K562 (cell line): Measurements from ENCODE around the gene GMEB2. TPM values are rescaled to one million over a fixed set of nuclear protein-coding genes. Genes with fewer than 3 reads are reported as not detected.

Experiments used
- EGR1 ChIP-seq: fragments of 450-650 bp; conservative IDR thresholded peaks from 2 replicates; pipeline ENCODE4 v1.6.1; 2017; ENCODE audit warnings: mild to moderate bottlenecking
- EP400 ChIP-seq: fragments of 450-650 bp; IDR thresholded peaks from 2 replicates; pipeline ENCODE4 v1.6.1; 2017; ENCODE audit warnings: antibody characterized with exemption, mild to moderate bottlenecking, moderate library complexity
- ETV6 ChIP-seq, 3 experiments: fragments of 150-350 bp in 1 of 3; sonication (generic) in 1 of 3; formaldehyde crosslinking in 1 of 3; IDR thresholded peaks; 2 replicates each; pipeline versions ENCODE4 v1.6.1 to v1.8.0; 2014 to 2022; ENCODE audit warnings: borderline replicate concordance in 2 of 3, low read depth in 2 of 3, antibody characterized with exemption in 1 of 3, low read length in 1 of 3, mild to moderate bottlenecking in 1 of 3, missing genetic modification reagents in 1 of 3
- GATA2 ChIP-seq: sonication (generic); formaldehyde crosslinking; IDR thresholded peaks from 2 replicates; pipeline ENCODE4 v1.4.0; 2020; ENCODE audit warnings: mild to moderate bottlenecking, missing genetic modification reagents
- LARP7 ChIP-seq: fragments of 450-650 bp; IDR thresholded peaks from 2 replicates; pipeline ENCODE4 v1.6.1; 2016
- MYC ChIP-seq, 2 experiments: fragments of 250-450 bp in 1 of 2; sonication (Bioruptor Pico) in 1 of 2; IDR thresholded peaks; 2 replicates each; pipeline versions ENCODE4 v1.5.1 to v1.6.1; 2012 to 2021; ENCODE audit warnings: low read depth in 2 of 2, borderline replicate concordance in 1 of 2, improper control_type of control experiment in 1 of 2, low read length in 1 of 2, mild to moderate bottlenecking in 1 of 2, moderate library complexity in 1 of 2
- POLR2AphosphoS5 ChIP-seq: IDR thresholded peaks from 2 replicates; pipeline ENCODE4 v1.6.1; 2011; ENCODE audit warnings: mild to moderate bottlenecking, low read depth, low read length, moderate library complexity; ENCODE audit not compliant: control insufficient read depth, insufficient read depth
- TBP ChIP-seq: optimal IDR thresholded peaks from 2 replicates; pipeline ENCODE3; 2011; ENCODE audit warnings: low read depth, low read length, improper control_type of control experiment
- ZNF23 ChIP-seq: fragments of 250-450 bp; sonication (Bioruptor Pico); IDR thresholded peaks from 2 replicates; pipeline ENCODE4 v1.4.0; 2020; ENCODE audit warnings: mild to moderate bottlenecking
- polyA plus RNA-seq, 8 experiments: library from polyadenylated mRNA; depleted of rRNA in 4 of 8; stranded (reverse) in 5 of 8; unstranded in 3 of 8; fragments of >200 nt; fragmentation: Nextera tagmentation in 2 of 8; fragmentation: Illumina TruSeq in 1 of 8; extraction: Ambion mirVana in 2 of 8; extraction: Trizol in 1 of 8; gene quantifications; 2 replicates each; pipeline versions ENCODE4 v1.2.1 to v1.2.3, GENCODE V29; 2011 to 2014; ENCODE audit warnings: inconsistent platforms in 1 of 8, missing spikeins in 1 of 8
- total RNA-seq, 7 experiments: library from RNA; depleted of rRNA in 6 of 7; stranded (reverse); fragments of >200 nt in 6 of 7; fragmentation: Illumina TruSeq in 2 of 7; extraction: Trizol in 2 of 7; gene quantifications; 2 replicates each; pipeline versions ENCODE4 v1.2.1 to v1.2.3, GENCODE V29; 2011 to 2021; ENCODE audit warnings: low replicate concordance in 1 of 7
- TF ChIP-seq, protein P1 (sequence below): fragments of 450-650 bp; IDR thresholded peaks from 2 replicates; pipeline ENCODE4 v1.6.1; 2016; ENCODE audit warnings: mild to moderate bottlenecking, moderate library complexity
- TF ChIP-seq, protein P2 (sequence below): fragments of 450-650 bp; IDR thresholded peaks from 2 replicates; pipeline ENCODE4 v1.6.1; 2014; ENCODE audit warnings: low read depth, mild to moderate bottlenecking, moderate library complexity, borderline replicate concordance
- TF ChIP-seq, protein P3 (sequence below): fragments of 250-450 bp; sonication (Bioruptor Pico); IDR thresholded peaks from 2 replicates; pipeline ENCODE4 v1.5.1; 2021; ENCODE audit warnings: mild to moderate bottlenecking

The GMEB2 gene
- total and polyA plus RNA-seq, 9 of the 15 experiments (the other 6 are each of a cell fraction or from before 2014, with no cell fraction given), result 0.03 to 13.9 (median 6.3) TPM

DNA sequence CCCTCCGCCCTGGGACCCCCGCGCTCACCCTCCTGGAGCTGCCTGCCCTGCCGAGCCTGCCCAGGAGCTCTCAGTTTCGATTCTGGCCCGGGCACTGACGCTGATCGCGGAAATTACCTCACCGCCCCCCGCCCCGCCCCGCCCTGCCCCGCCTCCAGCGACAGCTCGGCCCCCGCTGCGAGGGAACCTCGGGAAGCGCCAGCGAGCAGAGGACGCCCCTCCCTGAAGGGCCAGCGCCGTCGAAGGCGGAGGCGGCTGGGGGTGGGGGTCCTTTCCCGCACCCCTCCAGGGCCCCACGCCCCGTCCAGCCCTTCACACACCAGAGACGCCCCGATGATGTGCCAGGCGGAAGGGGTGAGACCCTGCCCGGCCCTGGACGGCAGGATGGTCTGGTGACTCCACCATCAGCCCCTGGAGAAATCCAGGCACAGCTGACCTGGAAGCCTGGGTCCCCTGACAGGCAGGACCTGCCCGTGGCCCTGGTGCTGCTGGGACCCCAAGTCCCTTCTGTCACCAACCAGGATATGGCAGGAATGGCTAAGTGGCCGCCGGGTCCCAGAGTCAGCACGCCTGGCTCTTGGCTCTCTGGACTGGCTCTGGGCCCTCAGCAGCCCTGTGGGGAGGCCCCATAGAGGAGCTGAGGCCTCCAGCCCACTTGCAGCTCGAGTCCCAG lies 52.6 kb downstream of the GMEB2 start, which contains the start of gene HELZ2 (continued):
- TF ChIP-seq LARP7 (no peak), GATA2 (no peak), EGR1 (peak; percentile 65), TBP (peak; percentile 61), ZNF23 (CRISPR knock-in tag) (no peak), EP400 (no peak), MYC (IDR thresholded peaks at IDR 0.05; ENCODE audit: low read depth, low read length) (no peak), MYC (CRISPR knock-in tag; IDR thresholded peaks at IDR 0.05; ENCODE audit: borderline replicate concordance, low read depth) (peak; percentile 51; the same call in 1 of the 2 replicates), POLR2AphosphoS5 (0 out of 2 replicates have a peak, but pooled peaks have one; percentile 39), ETV6 (IDR thresholded peaks at IDR 0.05; ENCODE audit: borderline replicate concordance in 1 of 2, low read depth in 2 of 2, low read length in 1 of 2) (no peak), ETV6 (CRISPR knock-in tag; IDR thresholded peaks at IDR 0.05; ENCODE audit: borderline replicate concordance) (no peak)
- TF ChIP-seq, protein P1, sequence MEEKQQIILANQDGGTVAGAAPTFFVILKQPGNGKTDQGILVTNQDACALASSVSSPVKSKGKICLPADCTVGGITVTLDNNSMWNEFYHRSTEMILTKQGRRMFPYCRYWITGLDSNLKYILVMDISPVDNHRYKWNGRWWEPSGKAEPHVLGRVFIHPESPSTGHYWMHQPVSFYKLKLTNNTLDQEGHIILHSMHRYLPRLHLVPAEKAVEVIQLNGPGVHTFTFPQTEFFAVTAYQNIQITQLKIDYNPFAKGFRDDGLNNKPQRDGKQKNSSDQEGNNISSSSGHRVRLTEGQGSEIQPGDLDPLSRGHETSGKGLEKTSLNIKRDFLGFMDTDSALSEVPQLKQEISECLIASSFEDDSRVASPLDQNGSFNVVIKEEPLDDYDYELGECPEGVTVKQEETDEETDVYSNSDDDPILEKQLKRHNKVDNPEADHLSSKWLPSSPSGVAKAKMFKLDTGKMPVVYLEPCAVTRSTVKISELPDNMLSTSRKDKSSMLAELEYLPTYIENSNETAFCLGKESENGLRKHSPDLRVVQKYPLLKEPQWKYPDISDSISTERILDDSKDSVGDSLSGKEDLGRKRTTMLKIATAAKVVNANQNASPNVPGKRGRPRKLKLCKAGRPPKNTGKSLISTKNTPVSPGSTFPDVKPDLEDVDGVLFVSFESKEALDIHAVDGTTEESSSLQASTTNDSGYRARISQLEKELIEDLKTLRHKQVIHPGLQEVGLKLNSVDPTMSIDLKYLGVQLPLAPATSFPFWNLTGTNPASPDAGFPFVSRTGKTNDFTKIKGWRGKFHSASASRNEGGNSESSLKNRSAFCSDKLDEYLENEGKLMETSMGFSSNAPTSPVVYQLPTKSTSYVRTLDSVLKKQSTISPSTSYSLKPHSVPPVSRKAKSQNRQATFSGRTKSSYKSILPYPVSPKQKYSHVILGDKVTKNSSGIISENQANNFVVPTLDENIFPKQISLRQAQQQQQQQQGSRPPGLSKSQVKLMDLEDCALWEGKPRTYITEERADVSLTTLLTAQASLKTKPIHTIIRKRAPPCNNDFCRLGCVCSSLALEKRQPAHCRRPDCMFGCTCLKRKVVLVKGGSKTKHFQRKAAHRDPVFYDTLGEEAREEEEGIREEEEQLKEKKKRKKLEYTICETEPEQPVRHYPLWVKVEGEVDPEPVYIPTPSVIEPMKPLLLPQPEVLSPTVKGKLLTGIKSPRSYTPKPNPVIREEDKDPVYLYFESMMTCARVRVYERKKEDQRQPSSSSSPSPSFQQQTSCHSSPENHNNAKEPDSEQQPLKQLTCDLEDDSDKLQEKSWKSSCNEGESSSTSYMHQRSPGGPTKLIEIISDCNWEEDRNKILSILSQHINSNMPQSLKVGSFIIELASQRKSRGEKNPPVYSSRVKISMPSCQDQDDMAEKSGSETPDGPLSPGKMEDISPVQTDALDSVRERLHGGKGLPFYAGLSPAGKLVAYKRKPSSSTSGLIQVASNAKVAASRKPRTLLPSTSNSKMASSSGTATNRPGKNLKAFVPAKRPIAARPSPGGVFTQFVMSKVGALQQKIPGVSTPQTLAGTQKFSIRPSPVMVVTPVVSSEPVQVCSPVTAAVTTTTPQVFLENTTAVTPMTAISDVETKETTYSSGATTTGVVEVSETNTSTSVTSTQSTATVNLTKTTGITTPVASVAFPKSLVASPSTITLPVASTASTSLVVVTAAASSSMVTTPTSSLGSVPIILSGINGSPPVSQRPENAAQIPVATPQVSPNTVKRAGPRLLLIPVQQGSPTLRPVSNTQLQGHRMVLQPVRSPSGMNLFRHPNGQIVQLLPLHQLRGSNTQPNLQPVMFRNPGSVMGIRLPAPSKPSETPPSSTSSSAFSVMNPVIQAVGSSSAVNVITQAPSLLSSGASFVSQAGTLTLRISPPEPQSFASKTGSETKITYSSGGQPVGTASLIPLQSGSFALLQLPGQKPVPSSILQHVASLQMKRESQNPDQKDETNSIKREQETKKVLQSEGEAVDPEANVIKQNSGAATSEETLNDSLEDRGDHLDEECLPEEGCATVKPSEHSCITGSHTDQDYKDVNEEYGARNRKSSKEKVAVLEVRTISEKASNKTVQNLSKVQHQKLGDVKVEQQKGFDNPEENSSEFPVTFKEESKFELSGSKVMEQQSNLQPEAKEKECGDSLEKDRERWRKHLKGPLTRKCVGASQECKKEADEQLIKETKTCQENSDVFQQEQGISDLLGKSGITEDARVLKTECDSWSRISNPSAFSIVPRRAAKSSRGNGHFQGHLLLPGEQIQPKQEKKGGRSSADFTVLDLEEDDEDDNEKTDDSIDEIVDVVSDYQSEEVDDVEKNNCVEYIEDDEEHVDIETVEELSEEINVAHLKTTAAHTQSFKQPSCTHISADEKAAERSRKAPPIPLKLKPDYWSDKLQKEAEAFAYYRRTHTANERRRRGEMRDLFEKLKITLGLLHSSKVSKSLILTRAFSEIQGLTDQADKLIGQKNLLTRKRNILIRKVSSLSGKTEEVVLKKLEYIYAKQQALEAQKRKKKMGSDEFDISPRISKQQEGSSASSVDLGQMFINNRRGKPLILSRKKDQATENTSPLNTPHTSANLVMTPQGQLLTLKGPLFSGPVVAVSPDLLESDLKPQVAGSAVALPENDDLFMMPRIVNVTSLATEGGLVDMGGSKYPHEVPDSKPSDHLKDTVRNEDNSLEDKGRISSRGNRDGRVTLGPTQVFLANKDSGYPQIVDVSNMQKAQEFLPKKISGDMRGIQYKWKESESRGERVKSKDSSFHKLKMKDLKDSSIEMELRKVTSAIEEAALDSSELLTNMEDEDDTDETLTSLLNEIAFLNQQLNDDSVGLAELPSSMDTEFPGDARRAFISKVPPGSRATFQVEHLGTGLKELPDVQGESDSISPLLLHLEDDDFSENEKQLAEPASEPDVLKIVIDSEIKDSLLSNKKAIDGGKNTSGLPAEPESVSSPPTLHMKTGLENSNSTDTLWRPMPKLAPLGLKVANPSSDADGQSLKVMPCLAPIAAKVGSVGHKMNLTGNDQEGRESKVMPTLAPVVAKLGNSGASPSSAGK, result no peak
- TF ChIP-seq, protein P2, sequence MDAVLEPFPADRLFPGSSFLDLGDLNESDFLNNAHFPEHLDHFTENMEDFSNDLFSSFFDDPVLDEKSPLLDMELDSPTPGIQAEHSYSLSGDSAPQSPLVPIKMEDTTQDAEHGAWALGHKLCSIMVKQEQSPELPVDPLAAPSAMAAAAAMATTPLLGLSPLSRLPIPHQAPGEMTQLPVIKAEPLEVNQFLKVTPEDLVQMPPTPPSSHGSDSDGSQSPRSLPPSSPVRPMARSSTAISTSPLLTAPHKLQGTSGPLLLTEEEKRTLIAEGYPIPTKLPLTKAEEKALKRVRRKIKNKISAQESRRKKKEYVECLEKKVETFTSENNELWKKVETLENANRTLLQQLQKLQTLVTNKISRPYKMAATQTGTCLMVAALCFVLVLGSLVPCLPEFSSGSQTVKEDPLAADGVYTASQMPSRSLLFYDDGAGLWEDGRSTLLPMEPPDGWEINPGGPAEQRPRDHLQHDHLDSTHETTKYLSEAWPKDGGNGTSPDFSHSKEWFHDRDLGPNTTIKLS, result no peak
- TF ChIP-seq, protein P3, sequence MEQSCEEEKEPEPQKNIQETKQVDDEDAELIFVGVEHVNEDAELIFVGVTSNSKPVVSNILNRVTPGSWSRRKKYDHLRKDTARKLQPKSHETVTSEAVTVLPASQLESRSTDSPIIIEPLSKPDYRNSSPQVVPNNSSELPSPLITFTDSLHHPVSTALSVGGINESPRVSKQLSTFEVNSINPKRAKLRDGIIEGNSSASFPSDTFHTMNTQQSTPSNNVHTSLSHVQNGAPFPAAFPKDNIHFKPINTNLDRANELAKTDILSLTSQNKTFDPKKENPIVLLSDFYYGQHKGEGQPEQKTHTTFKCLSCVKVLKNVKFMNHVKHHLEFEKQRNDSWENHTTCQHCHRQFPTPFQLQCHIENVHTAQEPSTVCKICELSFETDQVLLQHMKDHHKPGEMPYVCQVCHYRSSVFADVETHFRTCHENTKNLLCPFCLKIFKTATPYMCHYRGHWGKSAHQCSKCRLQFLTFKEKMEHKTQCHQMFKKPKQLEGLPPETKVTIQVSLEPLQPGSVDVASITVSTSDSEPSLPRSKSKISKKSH (CRISPR knock-in tag), result no peak
